Activated naive CD8-positive, alpha-beta T cell treated with anti-CD3 and anti-CD28 coated beads, Interleukin-2, amount 50 U/mL, for 16 hours (primary cell): ENCODE data around the gene GRAMD2A.
"Not testable (repeated sequence)": the region's sequence is repeated elsewhere in the genome, so short reads cannot be mapped to it uniquely, and the experiment has no call there.

Experiments used
- DNase-seq: peaks from one replicate; pipeline ENCODE4 v3.0.0-alpha.2; 2020; ENCODE audit warnings: low read depth, low spot score

GRAMD2A gene

GRCh38 chr15:72184165-72184811, 13.3 kb downstream of the GRAMD2A start:
- no peak for DNase-seq

DNA sequence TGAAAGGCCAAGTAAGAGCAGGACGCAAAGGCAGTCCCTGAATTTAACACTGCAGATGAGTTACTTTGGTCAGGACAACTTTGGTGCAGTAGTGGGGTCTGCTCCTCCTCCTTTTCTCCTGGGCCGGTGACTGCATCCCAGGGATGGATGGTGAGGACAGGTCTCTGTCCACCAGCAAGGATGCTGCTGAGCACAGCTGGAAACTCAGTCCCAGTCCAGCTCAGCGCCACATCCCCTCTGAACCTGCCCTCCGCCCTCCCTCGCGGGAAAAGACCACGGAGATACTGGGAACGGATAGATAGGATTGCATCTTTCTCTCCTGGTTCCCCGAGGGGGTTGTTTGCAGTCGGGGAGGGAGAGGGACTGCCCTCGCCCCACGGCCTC, 13.8 kb downstream of the GRAMD2A start:
- DNase-seq = no peak

DNA sequence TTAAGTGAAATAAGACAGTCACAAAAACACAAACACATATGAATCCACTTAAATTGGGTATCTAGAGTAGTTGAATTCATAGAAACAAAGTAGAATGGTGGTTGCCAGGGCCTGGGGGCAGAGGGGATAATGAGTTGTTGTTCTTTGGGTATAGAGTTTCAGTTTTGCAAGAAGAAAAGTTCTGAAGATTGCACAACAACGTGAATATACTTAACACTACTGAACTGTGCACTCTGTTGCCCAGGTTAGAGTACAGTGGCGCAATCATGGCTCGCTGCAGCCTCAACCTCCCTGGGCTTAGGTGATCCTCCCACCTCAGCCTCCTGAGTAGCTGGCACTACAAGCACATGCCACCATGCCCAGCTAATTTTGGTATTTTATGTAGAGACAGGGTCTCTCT, 14.9 kb downstream of the GRAMD2A start:
- no peak for DNase-seq

DNA sequence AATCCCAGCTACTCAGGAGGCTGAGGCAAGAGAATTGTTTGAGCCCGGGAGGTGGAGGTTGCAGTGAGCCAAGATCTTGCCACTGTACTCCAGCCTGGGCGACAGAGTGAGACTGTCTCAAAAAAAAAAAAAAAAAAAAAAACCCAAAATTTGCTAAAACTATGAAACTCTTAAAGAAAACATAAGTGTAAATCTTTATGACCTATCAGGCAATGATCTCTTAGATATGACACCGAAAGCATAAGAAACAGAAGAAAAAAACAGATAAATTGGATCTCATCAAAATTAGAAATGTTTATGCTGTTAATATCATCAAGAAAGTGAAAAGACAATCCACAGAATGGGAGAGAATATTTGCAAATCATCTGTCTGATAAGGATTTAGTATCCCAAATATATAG, 15.3 kb downstream of the GRAMD2A start:
- DNase-seq = no peak

- DNase-seq = no peak
Measured at GRCh38 chr15:72180761-72181324, 16.7 kb downstream of the GRAMD2A start.

DNA sequence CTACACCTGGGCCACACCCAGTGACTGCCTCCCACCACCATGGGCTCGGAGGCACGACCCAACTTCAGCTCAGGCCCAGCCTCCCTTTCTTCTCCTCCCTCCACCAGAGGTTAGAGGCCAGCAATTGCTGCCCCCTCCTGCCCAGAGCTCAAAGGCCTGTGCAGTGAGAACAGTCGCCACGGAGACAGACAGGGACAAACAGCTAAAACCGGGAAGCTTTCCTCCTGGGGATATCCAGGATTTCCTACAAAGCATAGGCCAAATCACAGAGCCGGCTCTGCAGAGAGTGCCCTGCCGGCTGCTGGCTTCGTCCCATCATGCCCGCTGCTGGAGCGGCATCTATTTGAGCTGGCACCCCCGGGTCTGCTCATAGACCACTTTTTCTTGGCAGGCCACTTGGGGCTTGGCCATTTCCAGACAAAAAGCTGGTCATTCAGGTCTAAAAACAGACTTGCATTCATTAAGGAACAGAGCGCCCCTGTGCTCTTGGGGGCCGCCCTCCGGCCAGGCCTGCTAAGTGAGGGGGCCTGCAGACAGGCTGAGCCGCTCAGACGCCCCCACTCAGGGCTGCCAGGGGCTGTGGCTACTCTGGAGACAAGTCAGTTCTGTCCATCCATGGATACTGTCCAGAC, 17.5 kb downstream of the GRAMD2A start:
- no peak for DNase-seq

DNA sequence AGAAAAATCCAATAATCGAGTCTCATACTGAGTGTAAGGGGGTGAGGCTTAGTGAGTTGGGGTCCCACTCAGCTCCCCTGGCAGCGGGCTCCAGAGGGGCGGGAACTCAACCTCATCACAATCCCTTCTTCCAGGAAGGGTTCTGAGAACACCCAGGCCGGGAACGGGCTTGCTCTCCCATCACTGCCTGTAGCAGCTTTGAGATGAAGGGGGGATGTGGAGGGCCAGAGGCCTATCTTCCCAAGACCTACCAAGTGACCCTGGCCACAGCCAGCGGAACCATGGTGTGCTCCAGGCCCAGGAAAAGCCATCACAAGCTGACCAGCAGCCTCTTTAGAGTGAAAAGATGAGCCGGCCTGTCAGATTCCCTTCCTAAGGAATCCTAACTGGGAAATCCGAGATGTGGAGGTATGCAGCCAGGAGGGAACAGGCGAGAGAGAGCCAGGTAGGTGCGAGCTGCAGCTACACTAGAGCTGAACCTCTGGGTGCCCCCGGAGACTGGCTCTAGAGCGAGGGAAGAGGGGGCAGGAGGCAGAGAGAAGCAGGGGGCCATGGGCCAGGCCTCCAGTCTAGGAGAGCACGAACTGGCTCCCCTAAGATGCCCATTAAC, 18.5 kb downstream of the GRAMD2A start:
- no peak for DNase-seq

GRCh38 chr15:72176743-72177142, 20.8 kb downstream of the GRAMD2A start:
- DNase-seq = no peak

DNA sequence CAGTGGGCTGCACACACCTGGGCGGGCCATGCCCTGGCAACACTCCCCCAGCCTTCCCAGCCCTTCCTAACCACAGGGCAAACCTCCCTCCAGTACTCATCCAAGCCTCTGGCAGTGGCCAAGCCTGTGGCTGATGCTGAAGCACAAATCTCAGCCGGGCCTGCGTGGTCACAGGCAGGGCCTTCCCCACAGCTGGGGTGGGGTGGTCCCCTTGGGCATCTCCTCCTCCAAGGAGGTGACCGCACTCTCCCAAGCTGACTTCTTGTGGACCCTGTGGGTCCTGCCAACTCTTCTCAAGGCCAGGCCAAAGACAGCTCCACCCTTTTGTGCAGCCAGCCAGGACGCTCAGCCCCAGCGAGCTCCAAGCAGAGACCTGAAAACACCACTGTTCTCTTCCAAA, 21.4 kb downstream of the GRAMD2A start:
- DNase-seq = no peak

GRCh38 chr15:72175186-72176044, 22.2 kb downstream of the GRAMD2A start:
- no peak for DNase-seq

DNA sequence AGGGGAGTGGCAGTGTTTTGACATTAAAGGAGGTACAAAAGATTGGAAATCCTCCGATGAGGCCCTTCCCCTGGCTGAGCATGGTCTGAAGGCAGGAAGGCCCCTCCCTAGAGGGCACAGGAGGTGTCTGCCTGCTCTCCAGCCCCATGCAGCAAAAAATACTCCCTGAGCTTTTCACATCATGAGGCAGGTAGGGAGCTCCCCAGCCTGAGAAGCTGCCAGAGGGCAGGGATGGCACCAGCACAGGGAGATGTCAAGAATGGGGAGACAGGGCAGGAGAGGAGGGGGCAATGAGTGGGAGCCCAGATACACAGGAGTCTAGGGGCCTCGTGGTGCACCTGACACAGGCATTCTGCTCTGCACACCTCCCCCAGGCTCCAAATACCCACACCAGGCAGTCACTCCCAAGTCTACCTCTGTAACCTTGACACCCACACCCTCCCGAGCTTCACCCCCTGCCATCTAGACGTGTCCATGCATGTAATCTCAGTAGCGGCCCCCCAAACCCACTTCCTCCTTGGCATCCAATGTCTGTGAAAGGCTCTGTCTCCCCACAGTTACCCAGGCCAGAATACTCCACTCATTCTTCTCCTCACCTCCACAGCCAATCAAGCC, 22.9 kb downstream of the GRAMD2A start:
- DNase-seq = no peak

DNA sequence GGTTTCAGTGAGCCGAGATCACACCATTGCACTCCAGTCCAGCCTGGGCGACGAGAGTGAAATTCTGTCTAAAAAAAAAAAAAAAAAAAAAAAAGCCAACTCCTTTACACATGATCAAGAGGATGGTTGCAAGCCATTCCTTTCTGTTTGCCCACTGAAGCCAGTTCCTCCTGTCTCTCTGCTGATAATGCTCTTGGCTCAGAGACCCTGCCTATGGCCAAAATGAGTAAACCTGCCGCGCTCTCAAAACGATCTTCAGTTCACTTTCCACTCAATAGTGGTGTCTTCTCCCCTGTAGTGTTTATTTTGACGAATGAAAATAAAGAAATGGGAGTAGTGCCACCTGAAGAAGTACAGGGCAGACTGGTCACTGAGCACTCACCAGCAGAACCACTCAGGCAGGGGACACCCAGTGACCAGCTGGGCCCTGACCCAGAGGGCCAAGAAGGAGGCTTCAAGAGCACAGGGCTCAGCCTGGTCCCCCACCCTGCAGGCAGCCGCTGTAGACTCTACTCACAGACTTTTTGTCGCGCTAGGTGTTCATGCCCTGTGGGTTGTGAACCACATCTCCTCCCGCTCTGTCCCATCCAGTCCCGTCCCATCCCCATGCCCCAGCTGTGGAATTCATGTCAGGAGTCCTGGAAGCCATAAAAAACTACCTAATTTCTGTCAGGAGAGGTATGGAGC, 23.6 kb downstream of the GRAMD2A start:
- DNase-seq = no peak

GRCh38 chr15:72173401-72173800, 24.2 kb downstream of the GRAMD2A start:
- no peak for DNase-seq

GRCh38 chr15:72172796-72173195, 24.8 kb downstream of the GRAMD2A start:
- DNase-seq = no peak

DNA sequence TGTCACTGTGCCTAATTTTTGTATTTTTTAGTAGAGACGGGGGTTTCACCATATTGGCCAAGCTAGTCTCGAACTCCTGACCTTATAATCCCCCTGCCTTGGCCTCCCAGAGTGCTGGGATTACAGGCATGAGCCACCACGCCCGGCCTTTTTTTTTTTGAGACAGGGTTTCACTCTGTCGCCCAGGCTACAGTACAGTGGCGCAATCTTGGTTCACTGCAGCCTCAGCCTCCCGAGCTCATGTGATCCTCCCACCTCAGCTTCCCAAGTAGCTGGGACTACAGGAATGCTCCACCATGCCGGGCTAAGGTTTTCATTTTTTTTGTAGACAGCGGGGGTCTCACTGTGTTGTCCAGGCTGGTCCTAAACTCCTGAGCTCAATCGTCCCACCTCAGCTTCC, 25.6 kb downstream of the GRAMD2A start:
- not testable (repeated sequence) for DNase-seq

DNA sequence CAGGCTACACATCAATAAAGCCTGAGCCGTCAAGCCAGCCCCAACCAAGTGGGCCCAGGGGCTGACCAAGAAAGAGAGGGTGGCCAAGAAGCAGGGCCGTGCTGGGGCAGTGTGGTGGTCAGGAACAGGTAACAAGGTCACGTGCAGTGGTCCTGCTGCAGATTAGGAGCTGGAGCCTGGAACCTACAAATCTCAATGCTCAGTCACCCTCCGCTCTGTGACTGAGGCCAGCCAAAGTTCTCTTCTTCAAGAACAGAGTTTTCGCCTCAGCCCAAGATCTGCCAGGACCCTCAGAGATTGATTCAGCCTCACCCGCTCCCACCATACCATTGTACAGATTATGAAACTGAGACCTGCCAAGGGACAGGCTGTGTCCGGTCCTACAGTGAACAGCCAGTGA, 26.9 kb downstream of the GRAMD2A start:
- DNase-seq = no peak

GRCh38 chr15:72169921-72170611, 27.5 kb downstream of the GRAMD2A start:
- no peak for DNase-seq

- no peak for DNase-seq
Measured at GRCh38 chr15:72169236-72169920, 28.2 kb downstream of the GRAMD2A start.

DNA sequence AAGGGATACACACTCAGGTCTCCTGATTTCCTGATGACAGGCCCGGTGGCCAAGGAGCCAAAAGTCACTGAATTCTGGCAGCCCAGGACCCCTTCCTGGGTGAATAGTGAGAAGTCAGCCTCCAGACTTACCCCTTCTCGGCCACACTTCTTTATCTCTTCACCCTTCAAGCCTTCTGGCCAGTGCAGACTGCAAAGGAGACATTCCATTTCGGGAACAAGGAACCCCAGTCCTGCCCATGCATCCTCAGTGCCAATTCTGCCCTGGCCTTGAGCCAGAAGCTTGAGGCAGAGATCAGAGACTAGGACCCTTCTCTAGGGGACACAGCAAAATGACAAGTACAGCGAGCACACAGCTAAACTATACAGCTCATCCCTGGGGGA, 28.8 kb downstream of the GRAMD2A start:
- no peak for DNase-seq
